ENCODE results near the gene KRTAP2-2.
"Not testable (repeated sequence)": the region's sequence is repeated elsewhere in the genome, so short reads cannot be mapped to it uniquely, and the experiment has no call there.

KRTAP2-2 gene

GRCh38 chr17:41099682-41100480, 44.9 kb upstream of the KRTAP2-2 start:
- not testable (repeated sequence) for H2AFZ ChIP-seq (ENCODE audit: insufficient read depth, low read length, poor library complexity); H3K27me3 ChIP-seq (ENCODE audit: insufficient read depth, low read length); H3K79me1 ChIP-seq (ENCODE audit: low read length); H3K4me3 ChIP-seq (ENCODE audit: low read depth, low read length); H3K9me3 ChIP-seq (ENCODE audit: insufficient read depth, low read depth, low read length); H3K23ac ChIP-seq (ENCODE audit: low read length); H4K8ac ChIP-seq (ENCODE audit: low read depth, low read length); H4K12ac ChIP-seq (ENCODE audit: low read depth, low read length); H3K9ac ChIP-seq (ENCODE audit: low read length); H2BK12ac ChIP-seq (ENCODE audit: low read length); H3K36me3 ChIP-seq (ENCODE audit: control insufficient read depth in 1 of 2, insufficient read depth in 2 of 2, low read length in 2 of 2); H2AK5ac ChIP-seq (ENCODE audit: low read length); H2BK120ac ChIP-seq (ENCODE audit: insufficient read depth, low read length, poor library complexity); H3K14ac ChIP-seq (ENCODE audit: low read length); H2BK5ac ChIP-seq (ENCODE audit: low read depth, low read length, poor library complexity); H4K91ac ChIP-seq (ENCODE audit: low read depth, low read length); H3K27ac ChIP-seq (ENCODE audit: low read depth, low read length); H3K4me1 ChIP-seq (ENCODE audit: control insufficient read depth in 1 of 2, insufficient read depth in 2 of 2, low read length in 2 of 2); H3K4ac ChIP-seq (ENCODE audit: low read depth, low read length); H3K79me2 ChIP-seq (ENCODE audit: control insufficient read depth, insufficient read depth, low read length, poor library complexity); H3K4me2 ChIP-seq (ENCODE audit: low read length); H3K18ac ChIP-seq (ENCODE audit: low read length)
- no CpG with 5 or more reads among the region's 7 CpGs for WGBS (ENCODE audit: extremely low coverage, insufficient coverage, insufficient read length)
- peak; percentile 93 to 99 for DNase-seq

GRCh38 chr17:41098481-41098880, 43.5 kb upstream of the KRTAP2-2 start:
- Histone ChIP-seq H2BK12ac (ENCODE audit: low read length) (no peak overlapping the region), H3K4me2 (ENCODE audit: low read length) (no peak overlapping the region), H3K4me3 (ENCODE audit: low read depth, low read length) (no peak overlapping the region), H2BK5ac (ENCODE audit: low read depth, low read length, poor library complexity) (no peak overlapping the region), H3K79me1 (ENCODE audit: low read length) (no peaks in the 10 kb centered on the region), H3K27ac (ENCODE audit: low read depth, low read length) (no peak overlapping the region), H3K18ac (ENCODE audit: low read length) (no peak overlapping the region), H3K9ac (ENCODE audit: low read length) (no peak overlapping the region), H2AFZ (ENCODE audit: insufficient read depth, low read length, poor library complexity) (no peak overlapping the region), H4K91ac (ENCODE audit: low read depth, low read length) (no peak overlapping the region), H3K4me1 (ENCODE audit: control insufficient read depth in 1 of 2, insufficient read depth in 2 of 2, low read length in 2 of 2) (no peaks in the 10 kb centered on the region), H2BK120ac (ENCODE audit: insufficient read depth, low read length, poor library complexity) (no peak overlapping the region), H3K79me2 (ENCODE audit: control insufficient read depth, insufficient read depth, low read length, poor library complexity) (no peaks in the 10 kb centered on the region), H4K12ac (ENCODE audit: low read depth, low read length) (no peak overlapping the region), H3K4ac (ENCODE audit: low read depth, low read length) (no peak overlapping the region), H3K36me3 (ENCODE audit: control insufficient read depth in 1 of 2, insufficient read depth in 2 of 2, low read length in 2 of 2) (no peaks in the 10 kb centered on the region), H4K8ac (ENCODE audit: low read depth, low read length) (no peak overlapping the region), H3K27me3 (ENCODE audit: insufficient read depth, low read length) (no peaks in the 10 kb centered on the region), H3K23ac (ENCODE audit: low read length) (no peak overlapping the region), H3K9me3 (ENCODE audit: insufficient read depth, low read depth, low read length) (peaks cover 5% of the 10 kb centered on the region), H3K14ac (ENCODE audit: low read length) (no peak overlapping the region), H2AK5ac (ENCODE audit: low read length) (no peak overlapping the region)
- no CpG with 5 or more reads among the region's 6 CpGs for WGBS (ENCODE audit: extremely low coverage, insufficient coverage, insufficient read length)
- DNase-seq, result peak; percentile 21 to 60

- Histone ChIP-seq H2AFZ (ENCODE audit: insufficient read depth, low read length, poor library complexity) (no peak within 1 kb of the TSS), H3K4me1 (ENCODE audit: control insufficient read depth in 1 of 2, insufficient read depth in 2 of 2, low read length in 2 of 2) (no peaks in the 10 kb centered on the region), H3K4ac (ENCODE audit: low read depth, low read length) (no peak within 1 kb of the TSS), H4K8ac (ENCODE audit: low read depth, low read length) (no peak within 1 kb of the TSS), H2AK5ac (ENCODE audit: low read length) (no peak within 1 kb of the TSS), H3K36me3 (ENCODE audit: control insufficient read depth in 1 of 2, insufficient read depth in 2 of 2, low read length in 2 of 2) (no peaks in the 10 kb centered on the region), H3K4me3 (ENCODE audit: low read depth, low read length) (no peak within 1 kb of the TSS), H3K18ac (ENCODE audit: low read length) (no peak within 1 kb of the TSS), H3K9me3 (ENCODE audit: insufficient read depth, low read depth, low read length) (peaks cover 5% of the 10 kb centered on the region), H2BK120ac (ENCODE audit: insufficient read depth, low read length, poor library complexity) (no peak within 1 kb of the TSS), H3K14ac (ENCODE audit: low read length) (no peak within 1 kb of the TSS), H3K79me1 (ENCODE audit: low read length) (no peaks in the 10 kb centered on the region), H3K27ac (ENCODE audit: low read depth, low read length) (no peak within 1 kb of the TSS), H4K12ac (ENCODE audit: low read depth, low read length) (no peak within 1 kb of the TSS), H2BK12ac (ENCODE audit: low read length) (no peak within 1 kb of the TSS), H3K9ac (ENCODE audit: low read length) (no peak within 1 kb of the TSS), H3K79me2 (ENCODE audit: control insufficient read depth, insufficient read depth, low read length, poor library complexity) (no peaks in the 10 kb centered on the region), H4K91ac (ENCODE audit: low read depth, low read length) (no peak within 1 kb of the TSS), H2BK5ac (ENCODE audit: low read depth, low read length, poor library complexity) (no peak within 1 kb of the TSS), H3K4me2 (ENCODE audit: low read length) (no peak within 1 kb of the TSS), H3K27me3 (ENCODE audit: insufficient read depth, low read length) (no peaks in the 10 kb centered on the region), H3K23ac (ENCODE audit: low read length) (no peak within 1 kb of the TSS)
- WGBS (ENCODE audit: extremely low coverage, insufficient coverage, insufficient read length), result no CpG with 5 or more reads among the region's 4 CpGs
- DNase-seq, result no peak
Measured at GRCh38 chr17:41098042-41098441, 43.0 kb upstream of the KRTAP2-2 start, which contains the start of gene KRTAP4-8. KRTAP4-8 (minus strand) TSS chr17:41098142; CDS start chr17:41098084, 58 bp downstream.

- no peak overlapping the region for H3K14ac ChIP-seq (ENCODE audit: low read length)
- H3K79me1 ChIP-seq (ENCODE audit: low read length), result no peaks in the 10 kb centered on the region
- no peak overlapping the region for H3K18ac ChIP-seq (ENCODE audit: low read length)
- no peaks in the 10 kb centered on the region for H3K27me3 ChIP-seq (ENCODE audit: insufficient read depth, low read length)
- H3K9me3 ChIP-seq (ENCODE audit: insufficient read depth, low read depth, low read length), result peaks cover 2% of the 10 kb centered on the region
- H2BK120ac ChIP-seq (ENCODE audit: insufficient read depth, low read length, poor library complexity), result no peak overlapping the region
- no peak overlapping the region for H3K4me2 ChIP-seq (ENCODE audit: low read length)
- H3K4me3 ChIP-seq (ENCODE audit: low read depth, low read length), result no peak overlapping the region
- H3K23ac ChIP-seq (ENCODE audit: low read length), result no peak overlapping the region
- no peak overlapping the region for H4K12ac ChIP-seq (ENCODE audit: low read depth, low read length)
- no peak overlapping the region for H4K91ac ChIP-seq (ENCODE audit: low read depth, low read length)
- H3K79me2 ChIP-seq (ENCODE audit: control insufficient read depth, insufficient read depth, low read length, poor library complexity), result no peaks in the 10 kb centered on the region
- no peaks in the 10 kb centered on the region for H3K36me3 ChIP-seq (ENCODE audit: control insufficient read depth in 1 of 2, insufficient read depth in 2 of 2, low read length in 2 of 2)
- no peak overlapping the region for H3K9ac ChIP-seq (ENCODE audit: low read length)
- H2AFZ ChIP-seq (ENCODE audit: insufficient read depth, low read length, poor library complexity), result no peak overlapping the region
- H3K4me1 ChIP-seq (ENCODE audit: control insufficient read depth in 1 of 2, insufficient read depth in 2 of 2, low read length in 2 of 2), result no peaks in the 10 kb centered on the region
- no peak overlapping the region for H3K27ac ChIP-seq (ENCODE audit: low read depth, low read length)
- no CpG with 5 or more reads among the region's 7 CpGs for WGBS (ENCODE audit: extremely low coverage, insufficient coverage, insufficient read length)
- H3K4ac ChIP-seq (ENCODE audit: low read depth, low read length), result no peak overlapping the region
- H2BK12ac ChIP-seq (ENCODE audit: low read length), result no peak overlapping the region
- DNase-seq, result no peak
- no peak overlapping the region for H4K8ac ChIP-seq (ENCODE audit: low read depth, low read length)
- no peak overlapping the region for H2BK5ac ChIP-seq (ENCODE audit: low read depth, low read length, poor library complexity)
- no peak overlapping the region for H2AK5ac ChIP-seq (ENCODE audit: low read length)
Measured at GRCh38 chr17:41096055-41096454, 41.0 kb upstream of the KRTAP2-2 start.
